Bone marrow (tissue), 2 donors: ENCODE measurements around the gene SMO.
A peak's percentile ranks its signal among the peaks of the same experiment; 100 is the strongest.
"Not testable (repeated sequence)": the region's sequence is repeated elsewhere in the genome, so short reads cannot be mapped to it uniquely, and the experiment has no call there.

Experiments used
- DNase-seq, 2 donors: peaks; one replicate each; lab custom pipeline; 2025; lab: John Stamatoyannopoulos, UW

Gene SMO

GRCh38 chr7:129209067-129209926 lies 20.9 kb downstream of the SMO start:
- DNase-seq: no peak

GRCh38 chr7:129210256-129210988 lies 22.0 kb downstream of the SMO start:
- DNase-seq: peak; percentile 30 to 44

- DNase-seq: no peak
Measured at GRCh38 chr7:129210989-129211312, 22.5 kb downstream of the SMO start.

GRCh38 chr7:129212126-129212525 lies 23.7 kb downstream of the SMO start:
- no peak for DNase-seq

- no peak for DNase-seq
Measured at GRCh38 chr7:129212596-129212995, 24.2 kb downstream of the SMO start.

GRCh38 chr7:129213828-129214227 lies 25.4 kb downstream of the SMO start:
- no peak for DNase-seq

GRCh38 chr7:129215691-129216090 lies 27.3 kb downstream of the SMO start:
- not testable (repeated sequence) for DNase-seq

GRCh38 chr7:129216101-129216715 lies 27.8 kb downstream of the SMO start:
- DNase-seq: not testable (repeated sequence)

GRCh38 chr7:129216821-129217416 lies 28.5 kb downstream of the SMO start:
- DNase-seq: not testable (repeated sequence)

GRCh38 chr7:129218514-129219062 lies 30.2 kb downstream of the SMO start:
- DNase-seq: peak; percentile 41 to 55

GRCh38 chr7:129219166-129219565 lies 30.7 kb downstream of the SMO start:
- not testable (repeated sequence) for DNase-seq

- DNase-seq: peak in 1 of 2 donors; percentile 53
Measured at GRCh38 chr7:129222064-129222463, 33.6 kb downstream of the SMO start.

- DNase-seq: peak; percentile 89 to 97
Measured at GRCh38 chr7:129224251-129225205, 36.1 kb downstream of the SMO start, which contains the start of gene AHCYL2. TSS of gene AHCYL2 (plus strand) at chr7:129225030.

- peak; percentile 9 to 44 for DNase-seq
Measured at GRCh38 chr7:129225206-129225930, 36.9 kb downstream of the SMO start.

- no peak for DNase-seq
Measured at GRCh38 chr7:129225931-129226572, 37.6 kb downstream of the SMO start.

GRCh38 chr7:129227646-129228578 lies 39.5 kb downstream of the SMO start:
- no peak for DNase-seq

GRCh38 chr7:129228633-129229032 lies 40.2 kb downstream of the SMO start:
- no peak for DNase-seq

GRCh38 chr7:129231666-129232065 lies 43.2 kb downstream of the SMO start:
- no peak for DNase-seq
